ENCODE data around the gene KCNK16. TPM values are rescaled to one million over a fixed set of nuclear protein-coding genes. Genes with fewer than 3 reads are reported as not detected.
A peak's percentile ranks its signal among the peaks of the same experiment; 100 is the strongest.

KCNK16 gene
- total and polyA plus RNA-seq, 2 of the 4 experiments (the other 2 are of a cell fraction) = not detected

DNA sequence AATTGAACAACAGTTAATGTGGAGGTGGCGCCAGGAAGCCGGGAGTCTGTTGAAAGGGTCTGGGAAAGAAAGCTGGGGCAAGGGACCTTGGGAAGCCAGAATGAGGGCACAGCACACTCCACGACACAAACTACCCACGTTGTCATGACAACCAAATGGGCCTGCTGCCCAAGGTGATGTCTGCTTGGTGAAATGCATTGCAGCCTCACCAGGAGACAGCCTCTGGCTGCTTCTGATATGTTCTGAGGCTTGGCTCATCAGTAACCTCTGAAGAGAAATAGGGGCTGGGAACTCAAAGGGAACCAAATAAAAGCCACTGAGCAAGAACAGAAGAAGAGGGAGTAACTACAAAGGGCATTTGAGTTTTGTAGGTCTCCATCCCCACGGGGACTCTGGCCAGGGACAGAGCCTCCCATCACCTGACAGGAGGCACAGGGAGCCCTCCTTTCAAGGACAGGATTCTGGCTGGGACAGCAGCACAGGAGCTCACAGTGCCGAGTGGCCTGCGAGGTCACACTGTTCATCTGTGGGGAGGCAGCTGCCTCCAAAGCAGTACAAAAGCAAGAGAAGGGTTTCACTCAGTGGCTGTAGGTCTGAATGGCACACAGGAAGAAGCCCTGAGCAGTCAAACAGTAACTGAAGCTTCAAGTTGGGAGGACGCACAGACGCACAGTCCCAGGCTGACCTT lies 44.6 kb upstream of the KCNK16 start:
- BruUV-seq (replicated peaks) = no TSS peak
- H3K14ac ChIP-seq (replicated peaks; ENCODE audit: low read depth, low read length) = no peak overlapping the region
- H4K5ac ChIP-seq (ENCODE audit: low read depth, low read length) = no peak overlapping the region
- WGBS, 2 experiments (ENCODE audit: extremely low coverage in 2 of 2, insufficient read length in 1 of 2) = 92% methylated on average over 4 of the region's 9 CpGs; no CpG with 5 or more reads in 1 of the 2 experiments
- H3K4ac ChIP-seq (ENCODE audit: low read depth, low read length) = no peak overlapping the region
- H2AFZ ChIP-seq (replicated peaks; ENCODE audit: low read length, poor library complexity) = peak overlapping the region; percentile 14
- no peaks in the 10 kb centered on the region for H3K9me1 ChIP-seq (ENCODE audit: insufficient read depth, low read length)
- H3K56ac ChIP-seq (ENCODE audit: extremely low read depth, insufficient read depth, low read length) = no peak overlapping the region
- dilution Hi-C loops (cut with HindIII; ENCODE audit: low sequenced_read_pairs, unreplicated experiment) (no loop called here), in situ Hi-C loops (cut with MboI; ENCODE audit: low sequenced_read_pairs) (loop anchor here (10.0 to 25.0 kb wide), 3 partner anchors 518 to 1670 kb away; partner anchors contain the start of genes TSPO2 and UNC5CL), intact Hi-C loops (cut with micrococcal nuclease) (no loop called here)
- H2BK15ac ChIP-seq (ENCODE audit: low read depth, low read length) = no peak overlapping the region
- H2BK20ac ChIP-seq (ENCODE audit: low read depth, low read length) = no peak overlapping the region
- no peak overlapping the region for H2AK5ac ChIP-seq (ENCODE audit: low read depth, low read length)
- no peaks in the 10 kb centered on the region for H3K27me3 ChIP-seq (ENCODE audit: control insufficient read depth, insufficient read depth, low read length)
- no peak overlapping the region for H3K23ac ChIP-seq (ENCODE audit: low read depth, low read length)
- no peak overlapping the region for H2AK9ac ChIP-seq (replicated peaks; ENCODE audit: low read depth, low read length, poor library complexity)
- no peak overlapping the region for H3K18ac ChIP-seq (ENCODE audit: low read depth, low read length)
- ATAC-seq (ENCODE audit: low read depth) (no peak), DNase-seq (no peak)
- H3K4me2 ChIP-seq (ENCODE audit: low read depth, low read length) = no peak overlapping the region
- no peak overlapping the region for H4K91ac ChIP-seq (ENCODE audit: insufficient read depth, low read depth, low read length)
- ChIA-PET POLR2A (ENCODE audit: unreplicated experiment) (no interaction called here), CTCF (no interaction called here)
- H3K36me3 ChIP-seq (ENCODE audit: control insufficient read depth, insufficient read depth, low read length) = no peaks in the 10 kb centered on the region
- H3K9me3 ChIP-seq (ENCODE audit: control insufficient read depth, insufficient read depth, low read length) = no peaks in the 10 kb centered on the region
- TF ChIP-seq BHLHE40 (IDR thresholded peaks at IDR 0.05; ENCODE audit: low read depth, low read length) (no peak), NFE2L2 (IDR thresholded peaks at IDR 0.05; ENCODE audit: low read depth, low read length) (no peak), SMC3 (IDR thresholded peaks at IDR 0.05; ENCODE audit: low read depth, low read length) (no peak), FOS (IDR thresholded peaks at IDR 0.05; ENCODE audit: low read depth, low read length) (no peak), MAZ (IDR thresholded peaks at IDR 0.05; ENCODE audit: borderline replicate concordance, low read depth, low read length) (no peak), MAFK (IDR thresholded peaks at IDR 0.05; ENCODE audit: low read depth, low read length) (no peak), POLR2A (IDR thresholded peaks at IDR 0.05; ENCODE audit: low read depth, low read length) (no peak), MXI1 (IDR thresholded peaks at IDR 0.05; ENCODE audit: borderline replicate concordance, low read depth, low read length) (no peak), CEBPB (IDR thresholded peaks at IDR 0.05; ENCODE audit: low read depth, low read length) (no peak), RAD21 (IDR thresholded peaks at IDR 0.05; ENCODE audit: low read length) (no peak), RCOR1 (IDR thresholded peaks at IDR 0.05; ENCODE audit: insufficient replicate concordance, low read length) (no peak), RFX5 (IDR thresholded peaks at IDR 0.05; ENCODE audit: low read depth, low read length) (no peak), CHD1 (IDR thresholded peaks at IDR 0.05; ENCODE audit: low read depth, low read length) (no peak)
- TF ChIP-seq, protein P1, sequence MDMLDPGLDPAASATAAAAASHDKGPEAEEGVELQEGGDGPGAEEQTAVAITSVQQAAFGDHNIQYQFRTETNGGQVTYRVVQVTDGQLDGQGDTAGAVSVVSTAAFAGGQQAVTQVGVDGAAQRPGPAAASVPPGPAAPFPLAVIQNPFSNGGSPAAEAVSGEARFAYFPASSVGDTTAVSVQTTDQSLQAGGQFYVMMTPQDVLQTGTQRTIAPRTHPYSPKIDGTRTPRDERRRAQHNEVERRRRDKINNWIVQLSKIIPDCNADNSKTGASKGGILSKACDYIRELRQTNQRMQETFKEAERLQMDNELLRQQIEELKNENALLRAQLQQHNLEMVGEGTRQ (IDR thresholded peaks at IDR 0.05; ENCODE audit: low read depth, low read length) = no peak
- TF ChIP-seq, protein P2, sequence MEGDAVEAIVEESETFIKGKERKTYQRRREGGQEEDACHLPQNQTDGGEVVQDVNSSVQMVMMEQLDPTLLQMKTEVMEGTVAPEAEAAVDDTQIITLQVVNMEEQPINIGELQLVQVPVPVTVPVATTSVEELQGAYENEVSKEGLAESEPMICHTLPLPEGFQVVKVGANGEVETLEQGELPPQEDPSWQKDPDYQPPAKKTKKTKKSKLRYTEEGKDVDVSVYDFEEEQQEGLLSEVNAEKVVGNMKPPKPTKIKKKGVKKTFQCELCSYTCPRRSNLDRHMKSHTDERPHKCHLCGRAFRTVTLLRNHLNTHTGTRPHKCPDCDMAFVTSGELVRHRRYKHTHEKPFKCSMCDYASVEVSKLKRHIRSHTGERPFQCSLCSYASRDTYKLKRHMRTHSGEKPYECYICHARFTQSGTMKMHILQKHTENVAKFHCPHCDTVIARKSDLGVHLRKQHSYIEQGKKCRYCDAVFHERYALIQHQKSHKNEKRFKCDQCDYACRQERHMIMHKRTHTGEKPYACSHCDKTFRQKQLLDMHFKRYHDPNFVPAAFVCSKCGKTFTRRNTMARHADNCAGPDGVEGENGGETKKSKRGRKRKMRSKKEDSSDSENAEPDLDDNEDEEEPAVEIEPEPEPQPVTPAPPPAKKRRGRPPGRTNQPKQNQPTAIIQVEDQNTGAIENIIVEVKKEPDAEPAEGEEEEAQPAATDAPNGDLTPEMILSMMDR (conservative IDR thresholded peaks at IDR 0.05; ENCODE audit: low read depth, low read length) = no peak
- TF ChIP-seq, protein P3, sequence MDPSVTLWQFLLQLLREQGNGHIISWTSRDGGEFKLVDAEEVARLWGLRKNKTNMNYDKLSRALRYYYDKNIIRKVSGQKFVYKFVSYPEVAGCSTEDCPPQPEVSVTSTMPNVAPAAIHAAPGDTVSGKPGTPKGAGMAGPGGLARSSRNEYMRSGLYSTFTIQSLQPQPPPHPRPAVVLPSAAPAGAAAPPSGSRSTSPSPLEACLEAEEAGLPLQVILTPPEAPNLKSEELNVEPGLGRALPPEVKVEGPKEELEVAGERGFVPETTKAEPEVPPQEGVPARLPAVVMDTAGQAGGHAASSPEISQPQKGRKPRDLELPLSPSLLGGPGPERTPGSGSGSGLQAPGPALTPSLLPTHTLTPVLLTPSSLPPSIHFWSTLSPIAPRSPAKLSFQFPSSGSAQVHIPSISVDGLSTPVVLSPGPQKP (IDR thresholded peaks at IDR 0.05; ENCODE audit: borderline replicate concordance, low read depth, low read length) = no peak
- no peak overlapping the region for H3K4me3 ChIP-seq (ENCODE audit: insufficient read depth, low read depth, low read length)
- no peak overlapping the region for H3K27ac ChIP-seq (ENCODE audit: insufficient read depth, low read length)
- no peaks in the 10 kb centered on the region for H3K79me1 ChIP-seq (ENCODE audit: low read depth in 1 of 2, low read length in 2 of 2)
- no peak overlapping the region for H2BK5ac ChIP-seq (ENCODE audit: low read depth, low read length, poor library complexity, severe bottlenecking)
- H2BK120ac ChIP-seq (ENCODE audit: low read depth, low read length) = no peak overlapping the region
- H4K8ac ChIP-seq (ENCODE audit: low read depth in 2 of 2, low read length in 2 of 2) = no peak overlapping the region
- H3K4me1 ChIP-seq (ENCODE audit: control insufficient read depth, insufficient read depth, low read length) = no peaks in the 10 kb centered on the region; the same call in 1 of the 2 replicates
- H4K20me1 ChIP-seq (ENCODE audit: insufficient read depth, low read length) = no peaks in the 10 kb centered on the region
- H3K9ac ChIP-seq (ENCODE audit: low read depth, low read length) = no peak overlapping the region

All from IMR-90 (cell line).